Progenitor cell of endocrine pancreas (in vitro differentiated cells): ENCODE measurements around the gene ATP6V1G2. TPM values are rescaled to one million over a fixed set of nuclear protein-coding genes. Genes with fewer than 3 reads are reported as not detected.

ENCODE experiments used
- DNase-seq: peaks from one replicate; pipeline ENCODE4 v3.0.0; 2021; ENCODE audit warnings: low spot score; ENCODE audit not compliant: unreplicated experiment
- H3K27ac Mint-ChIP-seq: 2 replicates; pipeline ENCODE4 v1.8.0; 2021; ENCODE audit warnings: mild to moderate bottlenecking, moderate library complexity, mixed read lengths
- H3K27me3 Mint-ChIP-seq: 2 replicates; pipeline ENCODE4 v1.8.0; 2021; ENCODE audit warnings: mixed read lengths
- H3K36me3 Mint-ChIP-seq: 2 replicates; pipeline ENCODE4 v1.8.0; 2022; ENCODE audit warnings: mixed read lengths; ENCODE audit not compliant: insufficient read depth
- H3K4me1 Mint-ChIP-seq: 2 replicates; pipeline ENCODE4 v1.8.0; 2021; ENCODE audit warnings: low read depth, mixed read lengths
- H3K4me3 Mint-ChIP-seq: 2 replicates; pipeline ENCODE4 v1.8.0; 2021; ENCODE audit warnings: low read depth, mild to moderate bottlenecking, moderate library complexity, mixed read lengths
- H3K9me3 Mint-ChIP-seq: 2 replicates; pipeline ENCODE4 v1.8.0; 2021; ENCODE audit warnings: low read depth, mixed read lengths
- total RNA-seq: library from RNA; stranded (reverse); gene quantifications from 2 replicates; pipeline ENCODE4 v1.2.1, GENCODE V29; 2021
- TF ChIP-seq, protein P1 (sequence below): fragments of 200-600 bp; sonication (generic); IDR thresholded peaks from one replicate; pipeline ENCODE4 v1.5.0; 2021; ENCODE audit warnings: antibody characterized with exemption, mild to moderate bottlenecking; ENCODE audit not compliant: unreplicated experiment

Gene ATP6V1G2
- total RNA-seq, 1 donor from 2014 or later = 1.5 TPM

DNA sequence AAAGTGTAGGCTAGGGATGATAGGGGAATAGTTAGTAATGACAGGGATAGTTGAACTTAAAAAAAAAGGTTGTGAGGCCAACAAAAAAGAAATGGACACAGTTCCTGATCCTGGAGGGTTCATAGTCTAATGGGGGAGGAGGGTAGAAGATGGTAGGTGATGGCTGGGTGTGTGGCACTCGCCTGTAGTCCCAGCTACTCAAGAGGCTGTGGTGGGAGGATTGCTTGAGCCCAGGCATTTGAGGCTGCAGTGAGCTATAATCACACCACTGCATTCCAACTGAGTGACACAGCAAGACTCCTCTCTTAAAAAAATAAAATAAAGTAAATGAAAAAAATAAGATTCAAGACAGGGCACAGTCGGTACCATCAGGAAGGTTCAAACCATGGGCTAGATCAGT is 50.8 kb downstream of the ATP6V1G2 start:
- Mint-ChIP-seq H3K4me1 (peaks cover 13% of the 10 kb centered on the region), H3K27me3 (peaks cover 76% of the 10 kb centered on the region), H3K36me3 (peaks cover 1% of the 10 kb centered on the region), H3K27ac (no peak overlapping the region), H3K9me3 (no peaks in the 10 kb centered on the region), H3K4me3 (no peak overlapping the region)
- TF ChIP-seq, protein P1, sequence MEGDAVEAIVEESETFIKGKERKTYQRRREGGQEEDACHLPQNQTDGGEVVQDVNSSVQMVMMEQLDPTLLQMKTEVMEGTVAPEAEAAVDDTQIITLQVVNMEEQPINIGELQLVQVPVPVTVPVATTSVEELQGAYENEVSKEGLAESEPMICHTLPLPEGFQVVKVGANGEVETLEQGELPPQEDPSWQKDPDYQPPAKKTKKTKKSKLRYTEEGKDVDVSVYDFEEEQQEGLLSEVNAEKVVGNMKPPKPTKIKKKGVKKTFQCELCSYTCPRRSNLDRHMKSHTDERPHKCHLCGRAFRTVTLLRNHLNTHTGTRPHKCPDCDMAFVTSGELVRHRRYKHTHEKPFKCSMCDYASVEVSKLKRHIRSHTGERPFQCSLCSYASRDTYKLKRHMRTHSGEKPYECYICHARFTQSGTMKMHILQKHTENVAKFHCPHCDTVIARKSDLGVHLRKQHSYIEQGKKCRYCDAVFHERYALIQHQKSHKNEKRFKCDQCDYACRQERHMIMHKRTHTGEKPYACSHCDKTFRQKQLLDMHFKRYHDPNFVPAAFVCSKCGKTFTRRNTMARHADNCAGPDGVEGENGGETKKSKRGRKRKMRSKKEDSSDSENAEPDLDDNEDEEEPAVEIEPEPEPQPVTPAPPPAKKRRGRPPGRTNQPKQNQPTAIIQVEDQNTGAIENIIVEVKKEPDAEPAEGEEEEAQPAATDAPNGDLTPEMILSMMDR = no peak
- DNase-seq = no peak

Other genes with a start within 250 kb of the ATP6V1G2 start
- gene HLA-B, start 189.4 kb downstream of the ATP6V1G2 start, total RNA-seq = 28.2 and 43.4 TPM in 2 replicates
- 8.9 and 10.1 TPM in 2 replicates for gene MICA, start 143.0 kb downstream of the ATP6V1G2 start, total RNA-seq
- gene MICB, start 48.5 kb downstream of the ATP6V1G2 start, total RNA-seq = 0.43 and 0.95 TPM in 2 replicates
- gene MCCD1, start 17.6 kb downstream of the ATP6V1G2 start, total RNA-seq = not detected in 2 replicates
- gene DDX39B, start 4.6 kb downstream of the ATP6V1G2 start, total RNA-seq = 766 and 810 TPM in 2 replicates
- gene NFKBIL1, start 1.0 kb upstream of the ATP6V1G2 start, total RNA-seq = 26.4 and 28.7 TPM in 2 replicates
- gene LTA, start 25.7 kb upstream of the ATP6V1G2 start, total RNA-seq = not detected in 2 replicates
- not detected in 2 replicates for gene TNF, start 29.0 kb upstream of the ATP6V1G2 start, total RNA-seq
- gene LTB, start 35.8 kb upstream of the ATP6V1G2 start, total RNA-seq = 0.57 TPM in 1 of 2 replicates, not detected in the other
- gene LST1, start 39.7 kb upstream of the ATP6V1G2 start, total RNA-seq = not detected in 2 replicates
- not detected in 2 replicates for gene NCR3, start 46.4 kb upstream of the ATP6V1G2 start, total RNA-seq
- gene AIF1, start 68.6 kb upstream of the ATP6V1G2 start, total RNA-seq = 1.7 and 3.1 TPM in 2 replicates
- gene PRRC2A, start 74.1 kb upstream of the ATP6V1G2 start, total RNA-seq = 272 and 273 TPM in 2 replicates
- gene BAG6, start 106.1 kb upstream of the ATP6V1G2 start, total RNA-seq = 458 and 471 TPM in 2 replicates
- 7.1 and 7.5 TPM in 2 replicates for gene APOM, start 109.3 kb upstream of the ATP6V1G2 start, total RNA-seq
- 23.6 and 24.1 TPM in 2 replicates for gene C6orf47, start 114.2 kb upstream of the ATP6V1G2 start, total RNA-seq
- gene GPANK1, start 118.4 kb upstream of the ATP6V1G2 start, total RNA-seq = 15.2 and 18.0 TPM in 2 replicates
- 163 and 165 TPM in 2 replicates for gene CSNK2B, start 119.5 kb upstream of the ATP6V1G2 start, total RNA-seq
- gene LY6G5B, start 123.4 kb upstream of the ATP6V1G2 start, total RNA-seq = 24.8 and 30.6 TPM in 2 replicates
- gene LY6G5C, start 134.5 kb upstream of the ATP6V1G2 start, total RNA-seq = 4.4 and 6.5 TPM in 2 replicates
- gene ABHD16A, start 156.7 kb upstream of the ATP6V1G2 start, total RNA-seq = 93.0 and 96.9 TPM in 2 replicates
- not detected in 2 replicates for gene LY6G6F, start 160.3 kb upstream of the ATP6V1G2 start, total RNA-seq
- gene LY6G6D, start 168.7 kb upstream of the ATP6V1G2 start, total RNA-seq = not detected in 2 replicates
- 0.60 and 1.3 TPM in 2 replicates for gene LY6G6C, start 175.1 kb upstream of the ATP6V1G2 start, total RNA-seq
- not detected in 2 replicates for gene MPIG6B, start 176.8 kb upstream of the ATP6V1G2 start, total RNA-seq
- 218 and 233 TPM in 2 replicates for gene DDAH2, start 182.7 kb upstream of the ATP6V1G2 start, total RNA-seq
- 275 and 286 TPM in 2 replicates for gene CLIC1, start 189.9 kb upstream of the ATP6V1G2 start, total RNA-seq
- gene MSH5, start 193.4 kb upstream of the ATP6V1G2 start, total RNA-seq = 45.0 and 51.3 TPM in 2 replicates
- 8.6 and 11.9 TPM in 2 replicates for gene SAPCD1, start 216.0 kb upstream of the ATP6V1G2 start, total RNA-seq
- 9.5 and 11.6 TPM in 2 replicates for gene VWA7, start 230.7 kb upstream of the ATP6V1G2 start, total RNA-seq
- 85.6 and 92.6 TPM in 2 replicates for gene VARS1, start 249.1 kb upstream of the ATP6V1G2 start, total RNA-seq